GM23248 (cell line): ENCODE measurements around the gene RPN2. TPM values are rescaled to one million over a fixed set of nuclear protein-coding genes. Genes with fewer than 3 reads are reported as not detected.

Experiments
- DNase-seq: peaks from one replicate; pipeline ENCODE4 v3.0.0-alpha.2; 2015
- H2AFZ ChIP-seq: fragments of 200-600 bp; sonication (generic); 2 replicates; pipeline ENCODE4 v1.6.1; 2016; ENCODE audit warnings: antibody characterized with exemption
- H3F3A ChIP-seq: fragments of 200-600 bp; sonication (generic); 2 replicates; pipeline ENCODE4 v1.6.1; 2016; ENCODE audit warnings: mild to moderate bottlenecking, antibody characterized with exemption, mixed run types; ENCODE audit not compliant: insufficient read depth
- H3K27ac ChIP-seq: fragments of 200-600 bp; sonication (generic); 2 replicates; pipeline ENCODE4 v1.5.1; 2016; ENCODE audit warnings: mild to moderate bottlenecking
- H3K27me3 ChIP-seq: fragments of 200-600 bp; sonication (generic); replicated peaks from 2 replicates; pipeline ENCODE4 v1.6.1; 2016; ENCODE audit warnings: mild to moderate bottlenecking; ENCODE audit not compliant: insufficient read depth
- H3K36me3 ChIP-seq: fragments of 200-600 bp; sonication (generic); 2 replicates; pipeline ENCODE4 v1.6.1; 2016; ENCODE audit warnings: low read depth, mild to moderate bottlenecking
- H3K4me1 ChIP-seq: fragments of 200-600 bp; sonication (generic); 2 replicates; pipeline ENCODE4 v1.6.1; 2016; ENCODE audit warnings: mild to moderate bottlenecking; ENCODE audit not compliant: insufficient read depth
- H3K4me2 ChIP-seq: fragments of 200-600 bp; sonication (generic); one replicate; pipeline ENCODE4 v1.6.1; 2016; ENCODE audit warnings: mild to moderate bottlenecking; ENCODE audit not compliant: unreplicated experiment
- H3K4me3 ChIP-seq: fragments of 200-600 bp; sonication (generic); 2 replicates; pipeline ENCODE4 v1.5.1; 2016; ENCODE audit warnings: mild to moderate bottlenecking
- H3K79me2 ChIP-seq: fragments of 200-600 bp; sonication (generic); 2 replicates; pipeline ENCODE4 v1.6.1; 2016; ENCODE audit warnings: mild to moderate bottlenecking; ENCODE audit not compliant: insufficient read depth
- H3K9ac ChIP-seq: fragments of 200-600 bp; sonication (generic); 2 replicates; pipeline ENCODE4 v1.6.1; 2016; ENCODE audit warnings: mild to moderate bottlenecking
- H3K9me2 ChIP-seq: fragments of 200-600 bp; sonication (generic); 2 replicates; pipeline ENCODE4 v1.6.1; 2016; ENCODE audit warnings: mixed run types, mild to moderate bottlenecking, moderate library complexity; ENCODE audit not compliant: insufficient read depth
- H3K9me3 ChIP-seq: fragments of 200-600 bp; sonication (generic); one replicate; pipeline ENCODE4 v1.6.1; 2017; ENCODE audit warnings: low read depth
- H4K20me1 ChIP-seq: fragments of 200-600 bp; sonication (generic); 2 replicates; pipeline ENCODE4 v1.6.0; 2016; ENCODE audit not compliant: insufficient read depth
- EZH2 ChIP-seq: fragments of 200-600 bp; sonication (generic); IDR thresholded peaks from 2 replicates; pipeline ENCODE4 v1.6.1; 2018; ENCODE audit warnings: antibody characterized with exemption, mild to moderate bottlenecking; ENCODE audit not compliant: insufficient read depth, poor library complexity, severe bottlenecking
- EZH2phosphoT487 ChIP-seq: fragments of 200-600 bp; sonication (generic); IDR thresholded peaks from 2 replicates; pipeline ENCODE4 v1.6.1; 2018; ENCODE audit warnings: antibody characterized with exemption, moderate library complexity, mild to moderate bottlenecking, low read depth; ENCODE audit not compliant: insufficient read depth
- WGBS, 2 experiments: methylation state at CpG; one replicate each; pipeline ENCODE4 v1.1.6; 2015 to 2017; ENCODE audit warnings: low lambda C conversion rate in 2 of 2, low coverage in 1 of 2; ENCODE audit errors: missing lambda C conversion rate in 2 of 2; 5-methylcytosine and 5-hydroxymethylcytosine counted together
- in situ Hi-C: fragments of 300-500 bp; cut with MboI; formaldehyde crosslinking; loops from 2 replicates; pipeline ENCODE4 v1.15.0; 2020
- polyA plus RNA-seq: library from polyadenylated mRNA; unstranded; fragments of >200 nt; fragmentation: Nextera tagmentation; extraction: Ambion mirVana; gene quantifications from 2 replicates; pipeline ENCODE4 v1.2.1, GENCODE V29; 2016
- total RNA-seq: library from RNA; depleted of rRNA; stranded (reverse); fragments of >200 nt; shearing (Covaris generic); gene quantifications from 2 replicates; pipeline ENCODE4 v1.2.3, GENCODE V29; 2014

Gene RPN2
- total and polyA plus RNA-seq, 2 experiments from 2014 or later: 368 to 379 TPM

- Histone ChIP-seq H3K4me2 (peak overlapping the region; percentile 33), H3K27ac (peak overlapping the region; percentile 50), H3K9ac (peak overlapping the region; percentile 69), H3K9me2 (no peaks in the 10 kb centered on the region), H3F3A (peaks cover 14% of the 10 kb centered on the region; the same call in 1 of the 2 replicates), H3K79me2 (no peaks in the 10 kb centered on the region), H2AFZ (peak overlapping the region; percentile 99), H3K9me3 (no peaks in the 10 kb centered on the region), H3K36me3 (no peaks in the 10 kb centered on the region), H3K27me3 (no peaks in the 10 kb centered on the region), H4K20me1 (no peaks in the 10 kb centered on the region), H3K4me3 (no peak overlapping the region), H3K4me1 (peaks cover 12% of the 10 kb centered on the region)
- 3 to 5% methylated on average over 6 of the region's 6 CpGs for WGBS, 2 experiments
- in situ Hi-C loops: loop anchor here (10.0 kb wide), 1 partner anchor 102 kb away; no protein-coding TSS in a partner anchor
- peak; percentile 94 for DNase-seq
- no peak for TF ChIP-seq EZH2phosphoT487
- no peak for TF ChIP-seq EZH2
Observed at GRCh38 chr20:37282556-37282955, 103.4 kb downstream of the RPN2 start.

- Histone ChIP-seq H3K9me2 (no peaks in the 10 kb centered on the region), H3K36me3 (no peaks in the 10 kb centered on the region), H2AFZ (peak overlapping the region; percentile 99; the same call in 1 of the 2 replicates), H3K27ac (no peak overlapping the region), H4K20me1 (no peaks in the 10 kb centered on the region), H3K79me2 (no peaks in the 10 kb centered on the region), H3K4me3 (no peak overlapping the region), H3K27me3 (no peaks in the 10 kb centered on the region), H3K4me1 (peaks cover 12% of the 10 kb centered on the region), H3F3A (peaks cover 14% of the 10 kb centered on the region; the same call in 1 of the 2 replicates), H3K9ac (no peak overlapping the region), H3K4me2 (no peak overlapping the region), H3K9me3 (no peaks in the 10 kb centered on the region)
- no peak for TF ChIP-seq EZH2
- TF ChIP-seq EZH2phosphoT487: no peak
- WGBS, 2 experiments: 87 to 93% methylated on average over 9 of the region's 9 CpGs
- in situ Hi-C loops: loop anchor here (10.0 kb wide), 1 partner anchor 101 kb away; no protein-coding TSS in a partner anchor
- no peak for DNase-seq
Observed at GRCh38 chr20:37283530-37284195, 104.5 kb downstream of the RPN2 start.

- Histone ChIP-seq H3K36me3 (no peaks in the 10 kb centered on the region), H3K27ac (no peak overlapping the region), H3K27me3 (no peaks in the 10 kb centered on the region), H3K4me1 (peaks cover 4% of the 10 kb centered on the region), H3K9me2 (no peaks in the 10 kb centered on the region), H3F3A (peaks cover 14% of the 10 kb centered on the region; the same call in 1 of the 2 replicates), H3K9ac (no peak overlapping the region), H4K20me1 (no peaks in the 10 kb centered on the region), H3K4me2 (no peak overlapping the region), H2AFZ (no peak overlapping the region), H3K79me2 (peaks cover 5% of the 10 kb centered on the region), H3K4me3 (no peak overlapping the region), H3K9me3 (no peaks in the 10 kb centered on the region)
- no peak for TF ChIP-seq EZH2
- no peak for TF ChIP-seq EZH2phosphoT487
- DNase-seq: no peak
- in situ Hi-C loops: loop anchor here (10.0 kb wide), 1 partner anchor 100 kb away; no protein-coding TSS in a partner anchor
- WGBS, 2 experiments: 74 to 80% methylated on average over 6 of the region's 6 CpGs
Observed at GRCh38 chr20:37284691-37285161, 105.6 kb downstream of the RPN2 start.

GRCh38 chr20:37285664-37286374, 106.7 kb downstream of the RPN2 start:
- Histone ChIP-seq H3K27me3 (no peaks in the 10 kb centered on the region), H3K4me1 (peaks cover 9% of the 10 kb centered on the region), H3K27ac (no peak overlapping the region), H3K9me2 (no peaks in the 10 kb centered on the region), H3F3A (peaks cover 16% of the 10 kb centered on the region; the same call in 1 of the 2 replicates), H3K4me2 (no peak overlapping the region), H3K4me3 (no peak overlapping the region), H2AFZ (no peak overlapping the region), H3K9ac (no peak overlapping the region), H3K79me2 (peaks cover 16% of the 10 kb centered on the region), H3K9me3 (no peaks in the 10 kb centered on the region), H3K36me3 (no peaks in the 10 kb centered on the region), H4K20me1 (no peaks in the 10 kb centered on the region)
- DNase-seq: no peak
- in situ Hi-C loops: loop anchor here (10.0 kb wide), 1 partner anchor 99 kb away; no protein-coding TSS in a partner anchor
- 51 to 54% methylated on average over 10 to 12 of the region's 12 CpGs for WGBS, 2 experiments
- TF ChIP-seq EZH2phosphoT487 (no peak), EZH2 (no peak)
